ENCODE results near the gene RIPOR3. TPM values are rescaled to one million over a fixed set of nuclear protein-coding genes. Genes with fewer than 3 reads are reported as not detected.

RIPOR3 gene
- total and polyA plus RNA-seq, 9 of the 15 experiments (the other 6 are each of a cell fraction or from before 2014, with no cell fraction given): 3.3 to 62.7 (median 21.4) TPM

- TF ChIP-seq BCLAF1 (IDR thresholded peaks at IDR 0.05; ENCODE audit: borderline replicate concordance in 1 of 2, control insufficient read depth in 1 of 2, low read depth in 2 of 2, low read length in 1 of 2) (0 out of 4 replicates have a peak, but pooled peaks of 1 of the 2 experiments have one; percentile 63), PTRF (tag; IDR thresholded peaks at IDR 0.05) (no peak), ZNF253 (CRISPR knock-in tag; conservative IDR thresholded peaks at IDR 0.05) (no peak), ELF4 (CRISPR knock-in tag; IDR thresholded peaks at IDR 0.05) (no peak), ZFX (CRISPR knock-in tag; IDR thresholded peaks at IDR 0.05) (peak; percentile 80), TEAD4 (IDR thresholded peaks at IDR 0.05; ENCODE audit: low read length) (no peak; the same call in 1 of the 2 replicates), TEAD4 (CRISPR knock-in tag; IDR thresholded peaks at IDR 0.05; ENCODE audit: borderline replicate concordance) (no peak), RAD21 (CRISPR knock-in tag; conservative IDR thresholded peaks at IDR 0.05 in 1 of 2, IDR thresholded peaks at IDR 0.05 in 1 of 2) (0 out of 4 replicates have a peak, but pooled peaks of 1 of the 2 experiments have one; percentile 2), RNF2 (IDR thresholded peaks at IDR 0.05) (no peak), CAMTA2 (CRISPR knock-in tag; conservative IDR thresholded peaks at IDR 0.05) (no peak), NFIC (IDR thresholded peaks at IDR 0.05) (no peak; the same call in none of the 2 replicates), ETV5 (CRISPR knock-in tag; IDR thresholded peaks at IDR 0.05; ENCODE audit: low read depth) (peak; percentile 84), GATA2 (CRISPR knock-in tag; IDR thresholded peaks at IDR 0.05) (no peak), ZNF507 (tag; conservative IDR thresholded peaks at IDR 0.05) (no peak), DLX4 (CRISPR knock-in tag; IDR thresholded peaks at IDR 0.05) (no peak), CBFA2T2 (conservative IDR thresholded peaks at IDR 0.05) (no peak), ELF1 (tag; IDR thresholded peaks at IDR 0.05) (peak; percentile 74; the same call in 1 of the 2 replicates), GTF2A2 (tag; IDR thresholded peaks at IDR 0.05) (no peak), TRIM28 (IDR thresholded peaks at IDR 0.05) (no peak; the same call in 1 of the 2 replicates), SMAD2 (IDR thresholded peaks at IDR 0.05; ENCODE audit: low read depth, low read length) (no peak), ZNF282 (CRISPR knock-in tag; IDR thresholded peaks at IDR 0.05) (no peak), C11orf30 (IDR thresholded peaks at IDR 0.05; ENCODE audit: low read depth) (no peak), ARHGAP35 (IDR thresholded peaks at IDR 0.05; ENCODE audit: partially characterized antibody) (no peak), MCM5 (IDR thresholded peaks at IDR 0.05; ENCODE audit: low read depth) (no peak), ZNF384 (IDR thresholded peaks at IDR 0.05; ENCODE audit: low read depth, low read length) (no peak), DPF2 (IDR thresholded peaks at IDR 0.05) (no peak), BRCA1 (IDR thresholded peaks at IDR 0.05) (no peak), BRCA1 (CRISPR knock-in tag; IDR thresholded peaks at IDR 0.05) (no peak)
These were observed 40.0 kb upstream of the RIPOR3 start, which contains the start of gene PARD6B (continued) for GRCh38 chr20:50731055-50731929.

All from K562 (cell line).